GM12878 (cell line): ENCODE results near the gene ZNF813. TPM values are rescaled to one million over a fixed set of nuclear protein-coding genes. Genes with fewer than 3 reads are reported as not detected.

Experiments
- ASH2L ChIP-seq: fragments of 300-600, 200-600 bp; sonication (generic); IDR thresholded peaks from 2 replicates; pipeline ENCODE4 v1.6.1; 2017; ENCODE audit warnings: low read depth, mild to moderate bottlenecking, borderline replicate concordance
- BRCA1 ChIP-seq: IDR thresholded peaks from 2 replicates; pipeline ENCODE4 v1.6.1; 2011; ENCODE audit warnings: low read depth, low read length, improper control_type of control experiment
- CBX5 ChIP-seq: sonication (generic); IDR thresholded peaks from 2 replicates; pipeline ENCODE4 v1.6.1; 2016; ENCODE audit warnings: low read depth, moderate library complexity, mild to moderate bottlenecking, inconsistent platforms
- CEBPB ChIP-seq, 2 experiments: fragments of 150-350 bp in 1 of 2; IDR thresholded peaks; 2 replicates each; pipeline ENCODE4 v1.6.1; 2012 to 2014; ENCODE audit warnings: low read depth in 2 of 2, low read length in 2 of 2, borderline replicate concordance in 1 of 2, inconsistent platforms in 1 of 2
- CREB1 ChIP-seq: IDR thresholded peaks from 2 replicates; pipeline ENCODE4 v1.6.1; 2012; ENCODE audit warnings: low read depth, mild to moderate bottlenecking, inconsistent platforms
- DPF2 ChIP-seq: fragments of 450-650 bp; IDR thresholded peaks from 2 replicates; pipeline ENCODE4 v1.6.1; 2017; ENCODE audit warnings: mild to moderate bottlenecking
- E4F1 ChIP-seq: fragments of 450-650 bp; IDR thresholded peaks from 2 replicates; pipeline ENCODE4 v1.6.1; 2018; ENCODE audit warnings: borderline replicate concordance, mild to moderate bottlenecking; ENCODE audit not compliant: partially characterized antibody
- EZH2 ChIP-seq: IDR thresholded peaks from 2 replicates; pipeline ENCODE4 v1.6.1; 2012; ENCODE audit warnings: low read depth, mild to moderate bottlenecking, control low read depth, inconsistent platforms, low read length, borderline replicate concordance; ENCODE audit not compliant: control insufficient read depth
- FOS ChIP-seq: IDR thresholded peaks from 3 replicates; pipeline ENCODE4 v1.6.1; 2011; ENCODE audit warnings: borderline replicate concordance; ENCODE audit not compliant: insufficient read length; ENCODE audit errors: extremely low read depth
- HCFC1 ChIP-seq: fragments of 150-350 bp; IDR thresholded peaks from 2 replicates; pipeline ENCODE4 v1.6.1; 2014; ENCODE audit warnings: low read length
- KDM1A ChIP-seq: fragments of 200-600 bp; sonication (generic); IDR thresholded peaks from 2 replicates; pipeline ENCODE4 v1.6.1; 2016; ENCODE audit warnings: borderline replicate concordance
- MAX ChIP-seq: IDR thresholded peaks from 2 replicates; pipeline ENCODE4 v1.6.1; 2012; ENCODE audit warnings: low read depth, low read length, improper control_type of control experiment
- PBX3 ChIP-seq: IDR thresholded peaks from 2 replicates; pipeline ENCODE4 v1.6.1; 2011; ENCODE audit warnings: mild to moderate bottlenecking, low read depth, low read length, moderate library complexity; ENCODE audit not compliant: insufficient replicate concordance
- RBBP5 ChIP-seq: fragments of 200-600 bp; sonication (generic); conservative IDR thresholded peaks from 2 replicates; pipeline ENCODE4 v1.6.1; 2016
- RCOR1 ChIP-seq: conservative IDR thresholded peaks from 2 replicates; pipeline ENCODE4 v1.6.1; 2012; ENCODE audit warnings: low read depth, low read length, improper control_type of control experiment
- RUNX3 ChIP-seq: IDR thresholded peaks from 2 replicates; pipeline ENCODE4 v1.6.1; 2012; ENCODE audit warnings: low read length, inconsistent platforms
- SIN3A ChIP-seq: IDR thresholded peaks from 2 replicates; pipeline ENCODE4 v1.6.1; 2012; ENCODE audit warnings: low read depth, low read length, improper control_type of control experiment
- SRF ChIP-seq, 2 experiments: IDR thresholded peaks; 2 replicates each; pipeline ENCODE4 v1.6.1; 2011; ENCODE audit warnings: low read depth in 2 of 2, low read length in 2 of 2, mild to moderate bottlenecking in 1 of 2, moderate library complexity in 1 of 2
- USF2 ChIP-seq: IDR thresholded peaks from 2 replicates; pipeline ENCODE4 v1.6.1; 2011; ENCODE audit warnings: low read depth, low read length, improper control_type of control experiment, borderline replicate concordance
- ZBED1 ChIP-seq: IDR thresholded peaks from 2 replicates; pipeline ENCODE4 v1.6.1; 2016; ENCODE audit warnings: borderline replicate concordance
- ZBTB33 ChIP-seq: fragments of 450-650 bp; IDR thresholded peaks from 2 replicates; pipeline ENCODE4 v1.6.1; 2017; ENCODE audit warnings: mild to moderate bottlenecking
- ZNF217 ChIP-seq: fragments of 450-650 bp; IDR thresholded peaks from 2 replicates; pipeline ENCODE4 v1.6.1; 2017; ENCODE audit warnings: antibody characterized with exemption, mild to moderate bottlenecking
- polyA plus RNA-seq, 11 experiments: library from polyadenylated mRNA; depleted of rRNA in 4 of 11; unstranded in 6 of 11; stranded (reverse) in 5 of 11; fragments of >200 nt; fragmentation: Nextera tagmentation in 4 of 11; fragmentation: Illumina TruSeq in 1 of 11; extraction: Ambion mirVana in 4 of 11; extraction: Trizol in 1 of 11; gene quantifications; 1 replicate in 1 of 11; 2 replicates in 10 of 11; pipeline versions ENCODE4 v1.2.1 to v1.2.3, GENCODE V29; 2011 to 2016; ENCODE audit warnings: inconsistent platforms in 2 of 11, missing spikeins in 2 of 11, low read depth in 1 of 11
- total RNA-seq, 4 experiments: library from RNA; depleted of rRNA in 3 of 4; stranded (reverse); fragments of >200 nt in 3 of 4; fragmentation: Illumina TruSeq in 1 of 4; extraction: Trizol in 1 of 4; gene quantifications; 2 replicates each; pipeline versions ENCODE4 v1.2.1 to v1.2.3, GENCODE V29; 2013 to 2021

ZNF813 gene
- total and polyA plus RNA-seq, 10 of the 15 experiments (the other 5 are each of a cell fraction or from before 2014, with no cell fraction given): 0.27 to 4.8 (median 2.6) TPM

- TF ChIP-seq KDM1A (no peak), RBBP5 (no peak), USF2 (no peak), RCOR1 (no peak), CREB1 (no peak), HCFC1 (0 out of 2 replicates have a peak, but pooled peaks have one; percentile 33), BRCA1 (no peak), CBX5 (no peak), RUNX3 (no peak), SRF (IDR thresholded peaks at IDR 0.05; ENCODE audit: low read depth in 2 of 2, low read length in 2 of 2) (no peak), FOS (no peak), DPF2 (no peak), ZNF217 (no peak), ZBED1 (no peak), SIN3A (no peak), MAX (peak; percentile 59; the same call in 1 of the 2 replicates), ZBTB33 (no peak), ASH2L (no peak), EZH2 (no peak), PBX3 (peak; percentile 33), E4F1 (peak; percentile 36), CEBPB (IDR thresholded peaks at IDR 0.05; ENCODE audit: borderline replicate concordance in 1 of 2, low read depth in 2 of 2, low read length in 2 of 2) (no peak)
Observed at GRCh38 chr19:53431399-53432087, 36.0 kb upstream of the ZNF813 start, which contains the start of gene ZNF761 (continued).
